GM21447 (cell line): ENCODE results near the gene ATAD1.
"Not testable (repeated sequence)": the region's sequence is repeated elsewhere in the genome, so short reads cannot be mapped to it uniquely, and the experiment has no call there.

Experiments used
- ATAC-seq: cut with Tn5 transposase; IDR thresholded peaks from one replicate; pipeline ENCODE4 v1.9.1; 2021; ENCODE audit not compliant: unreplicated experiment

The ATAD1 gene

DNA sequence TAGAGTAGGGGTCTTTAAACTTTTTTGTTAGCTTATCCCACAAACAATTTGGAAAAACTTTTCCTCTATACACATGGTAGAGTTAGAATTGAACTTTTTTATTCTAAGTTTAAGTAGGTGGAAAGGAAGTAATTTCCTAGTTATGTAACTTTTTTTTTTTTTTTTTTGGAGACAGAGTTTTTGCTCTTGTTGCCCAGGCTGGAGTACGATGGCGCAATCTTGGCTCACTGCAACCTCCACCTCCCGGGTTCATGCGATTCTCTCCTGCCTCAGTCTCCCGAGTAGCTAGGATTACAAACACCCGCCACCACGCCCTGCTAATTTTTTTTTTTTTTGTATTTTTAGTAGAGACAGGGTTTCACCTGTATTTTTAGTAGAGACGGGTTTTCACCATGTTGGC, 28.7 kb upstream of the ATAD1 start:
- not testable (repeated sequence) for ATAC-seq

DNA sequence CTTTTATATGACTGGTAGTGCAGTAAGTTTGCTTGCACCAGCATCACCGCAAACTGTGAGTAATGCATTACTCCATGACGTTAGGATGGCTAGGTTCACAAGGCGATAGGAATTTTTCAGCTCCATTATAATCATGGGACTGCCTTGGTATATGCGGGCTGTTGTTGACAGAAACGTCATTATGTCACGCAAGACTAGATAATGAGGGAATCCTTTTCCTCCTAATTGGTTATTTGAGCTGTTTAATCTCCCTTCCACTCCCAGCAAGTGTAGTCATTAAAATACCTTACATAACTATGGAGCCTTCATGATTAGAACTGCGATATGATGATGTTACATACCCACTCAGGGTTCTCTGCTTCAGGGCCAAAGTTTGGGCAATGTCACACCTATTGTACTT, 28.0 kb upstream of the ATAD1 start:
- ATAC-seq: no peak

DNA sequence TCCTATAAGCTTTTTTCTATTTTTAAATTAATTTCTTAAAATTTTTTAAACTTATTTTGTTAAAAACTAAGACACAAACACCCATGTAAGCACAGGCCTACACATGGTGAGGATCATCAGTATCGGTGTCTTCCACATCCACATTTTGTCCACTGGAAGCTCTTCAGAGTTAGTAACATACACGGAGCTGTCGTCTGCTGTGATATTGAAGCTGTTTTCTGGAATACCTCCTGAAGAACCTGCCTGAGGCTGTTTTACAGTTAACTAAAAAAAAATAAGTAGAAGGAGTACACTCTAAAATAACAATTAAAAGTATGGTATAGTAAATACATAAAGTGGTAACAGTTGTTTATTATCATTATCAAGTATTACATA, 27.6 kb upstream of the ATAD1 start:
- no peak for ATAC-seq

DNA sequence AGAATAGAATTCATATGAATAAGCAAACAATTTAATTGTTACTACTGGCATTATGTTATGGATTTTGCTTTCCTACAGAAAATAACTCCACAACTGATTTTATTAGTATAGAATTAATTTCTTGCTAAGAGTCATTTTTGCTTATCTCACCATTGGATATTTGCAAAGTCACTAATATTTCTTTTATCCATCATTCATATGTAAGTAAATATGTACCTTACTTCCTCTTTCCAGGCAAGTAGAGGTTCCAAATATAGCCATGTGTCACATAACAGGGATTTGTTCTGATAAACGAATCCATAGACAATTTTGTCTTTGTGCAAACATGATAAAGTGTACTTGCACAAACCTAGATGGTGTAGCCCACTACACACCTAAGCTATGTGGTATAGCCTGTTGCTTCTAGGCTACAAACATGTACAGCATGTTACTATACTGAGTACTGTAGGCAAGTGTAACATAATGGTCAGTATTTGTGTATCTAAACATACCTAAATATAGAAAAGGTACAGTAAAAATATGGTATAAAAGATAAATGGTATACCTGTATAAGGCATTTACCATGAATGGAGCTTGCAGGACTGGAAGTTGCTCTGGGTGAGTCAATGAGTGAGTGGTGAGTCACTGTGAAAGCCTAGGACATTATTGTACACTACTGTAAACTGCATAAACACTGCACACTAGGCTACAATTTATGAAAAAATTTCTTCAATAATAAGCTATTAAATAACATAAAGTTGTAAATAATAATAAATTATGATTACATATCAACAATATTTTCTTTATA, 27.0 kb upstream of the ATAD1 start:
- no peak for ATAC-seq

DNA sequence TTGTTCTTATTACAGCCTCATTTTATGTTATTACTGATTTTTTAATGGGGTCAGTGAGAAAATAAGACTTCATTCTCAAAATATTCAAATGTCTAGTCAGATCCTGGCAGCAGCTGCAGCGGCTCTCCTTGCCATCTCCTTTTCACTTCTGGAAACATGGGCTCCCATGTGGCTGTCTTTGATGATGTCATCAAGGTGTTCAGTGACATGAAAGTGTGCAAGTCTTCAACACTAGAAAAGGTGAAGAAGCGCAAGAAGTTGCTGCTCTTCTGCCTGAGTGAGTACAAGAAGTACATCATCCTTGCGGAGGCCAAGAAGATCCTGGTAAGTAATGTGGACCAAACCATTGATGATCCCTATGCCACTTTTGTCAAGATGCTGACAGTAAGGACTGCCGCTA, 25.7 kb upstream of the ATAD1 start:
- no peak for ATAC-seq

DNA sequence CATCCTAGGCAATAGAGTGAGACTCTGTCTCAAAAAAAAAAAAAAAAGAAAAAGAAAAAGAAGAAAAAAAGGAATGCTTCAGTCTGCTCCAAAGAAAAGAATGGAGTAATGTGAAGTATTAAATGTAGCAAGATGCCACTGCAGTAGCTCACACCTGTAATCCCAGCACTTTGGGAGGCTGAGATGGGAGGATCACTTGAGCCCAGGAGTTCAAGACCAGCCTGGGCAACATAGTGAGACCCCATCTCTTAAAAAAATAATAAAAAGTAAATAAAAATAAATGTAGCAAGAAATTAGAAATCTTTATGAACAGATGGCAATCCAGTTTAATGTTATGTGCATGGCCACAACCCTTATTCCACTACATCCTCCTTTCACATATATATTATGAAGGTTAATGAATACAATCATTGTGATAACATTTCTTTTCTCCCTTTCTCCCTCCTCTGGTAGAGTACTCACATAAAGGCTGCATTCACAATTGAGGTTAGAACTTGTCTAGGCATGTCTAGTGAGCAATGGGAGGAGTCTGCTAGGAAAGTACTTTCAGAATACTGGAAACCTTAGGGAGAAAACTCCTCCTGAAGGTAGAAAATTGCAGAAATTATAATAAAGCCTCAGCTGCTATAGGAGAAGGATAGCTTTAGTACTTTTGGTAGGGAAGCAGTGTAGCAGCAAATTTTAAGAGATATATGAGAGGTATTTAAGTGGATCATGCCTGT, 24.9 kb upstream of the ATAD1 start:
- ATAC-seq: no peak

DNA sequence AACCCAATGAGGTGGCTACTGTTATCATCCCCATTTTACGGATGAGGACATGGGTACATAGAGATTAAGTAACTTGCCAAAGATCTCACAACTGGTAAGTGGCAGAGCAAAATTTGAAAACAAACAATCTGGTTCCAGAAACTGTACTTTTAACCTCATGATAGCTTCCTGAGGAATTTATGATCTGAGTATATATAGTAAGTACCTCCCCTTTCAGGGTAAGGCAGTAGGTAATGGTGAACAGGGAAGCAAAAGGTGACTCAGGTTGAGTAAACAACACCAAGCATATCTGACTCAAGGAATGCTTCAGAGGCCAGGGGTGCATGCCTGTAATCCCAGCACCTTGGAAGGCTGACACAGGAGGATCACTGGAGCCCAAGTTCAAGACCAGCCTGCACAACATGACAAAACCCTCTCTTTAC, 24.2 kb upstream of the ATAD1 start:
- ATAC-seq: no peak

DNA sequence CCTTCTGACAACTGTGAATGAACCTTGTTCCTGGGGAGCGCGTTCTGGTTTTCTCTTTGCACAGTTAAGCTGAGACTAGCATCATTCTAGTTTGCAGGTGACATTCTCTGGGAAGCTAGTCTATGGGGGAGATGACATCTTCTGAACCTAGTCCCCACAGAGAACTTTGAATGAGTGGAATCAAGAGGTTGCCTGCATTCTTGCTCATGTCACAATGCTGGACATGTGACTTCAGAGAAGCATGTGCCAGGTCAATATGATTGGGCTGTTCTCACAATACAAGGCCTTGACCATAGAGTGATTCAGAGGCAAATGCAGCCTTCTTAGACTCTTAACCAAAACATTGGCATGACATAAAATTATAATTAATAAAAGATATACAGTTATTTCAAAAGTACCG, 23.2 kb upstream of the ATAD1 start:
- no peak for ATAC-seq

DNA sequence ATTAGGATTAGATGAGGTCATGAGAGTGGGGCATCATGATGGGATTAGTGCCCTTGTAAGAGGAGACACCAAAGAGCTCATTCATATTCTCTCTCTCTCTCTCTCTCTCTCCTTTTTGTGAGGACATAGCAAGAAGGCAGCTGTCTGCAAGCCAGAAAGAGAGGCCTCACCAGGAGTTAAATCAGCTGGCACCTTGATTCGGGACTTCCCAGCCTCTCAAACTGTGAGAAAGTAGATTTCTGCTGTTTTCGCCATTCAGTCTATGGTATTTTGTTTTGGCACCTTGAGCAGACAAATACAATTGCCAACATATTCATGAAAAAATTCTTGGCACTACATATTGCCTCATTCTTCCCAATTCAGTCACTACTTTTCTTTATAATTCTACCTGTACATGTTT, 20.6 kb upstream of the ATAD1 start:
- no peak for ATAC-seq

DNA sequence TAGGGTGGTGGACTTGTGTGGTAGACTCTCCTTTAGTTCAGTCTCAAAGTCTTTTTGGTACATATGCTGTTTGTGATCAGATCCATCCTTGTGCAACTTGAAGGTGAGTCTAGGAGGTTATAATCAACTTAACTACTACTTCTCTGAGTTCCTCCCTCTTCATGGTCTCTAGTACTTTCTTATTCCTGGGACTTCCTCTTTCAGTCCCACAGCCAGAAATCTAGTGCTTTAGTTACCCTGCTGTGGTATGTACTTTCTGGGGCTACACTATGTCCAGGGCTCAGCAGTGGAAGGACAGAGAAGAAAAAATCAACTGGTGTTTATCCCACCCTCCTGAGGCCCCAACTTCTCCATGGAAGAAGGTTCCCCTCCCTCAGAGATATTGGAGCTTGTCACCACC, 19.4 kb upstream of the ATAD1 start:
- ATAC-seq: no peak

DNA sequence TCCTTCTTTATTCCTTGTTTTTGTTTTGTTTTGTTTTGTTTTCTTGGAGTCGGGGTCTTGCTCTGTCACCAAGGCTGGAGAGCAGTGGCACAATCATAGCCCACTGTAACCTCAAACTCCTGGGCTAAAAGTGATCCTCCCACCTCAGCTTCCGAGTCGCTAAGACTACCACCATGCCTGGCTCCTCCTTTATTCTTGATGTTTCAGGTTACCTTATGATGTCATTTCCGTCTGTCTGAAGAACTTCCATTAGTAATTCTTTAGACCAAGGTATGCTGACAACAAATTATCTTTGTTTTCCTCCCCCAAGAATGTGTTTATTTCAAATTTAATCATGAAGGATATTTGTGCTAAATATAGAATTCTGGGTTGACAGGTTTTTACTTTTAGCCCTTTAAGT, 18.1 kb upstream of the ATAD1 start:
- ATAC-seq: no peak

DNA sequence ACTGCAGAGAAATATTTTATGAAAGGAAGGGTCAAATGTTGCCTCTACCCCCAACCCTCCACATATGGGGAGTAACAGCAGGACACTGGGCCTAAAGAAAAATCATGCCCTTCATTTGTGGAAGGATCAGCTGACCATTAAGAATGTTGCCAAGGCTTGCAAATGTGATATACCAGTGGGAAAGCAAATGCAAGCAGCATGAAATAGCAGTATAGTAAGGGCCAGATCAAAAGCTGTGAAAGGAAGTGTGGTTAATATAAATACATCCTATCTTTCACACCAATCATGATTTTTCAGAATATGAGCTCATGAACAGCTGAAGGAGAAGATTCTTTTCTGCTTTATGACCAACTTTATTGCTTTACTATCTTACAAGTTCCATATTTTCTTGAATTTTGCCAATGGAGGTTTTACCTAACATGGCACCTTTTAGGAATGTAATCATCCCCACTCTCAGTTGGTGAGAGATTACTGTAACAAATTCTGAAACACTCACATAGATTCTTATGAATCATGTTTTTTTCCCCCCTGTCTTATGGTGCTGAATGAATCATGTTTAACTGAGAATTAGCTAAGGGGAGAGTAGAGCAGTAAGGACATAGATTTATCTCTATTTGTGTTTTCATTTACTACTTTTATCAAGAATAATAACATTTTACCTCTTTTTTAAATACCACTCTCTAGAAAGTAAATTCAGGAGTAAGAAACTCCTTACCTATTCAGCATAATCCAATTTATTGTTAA, 12.1 kb upstream of the ATAD1 start:
- ATAC-seq: no peak

DNA sequence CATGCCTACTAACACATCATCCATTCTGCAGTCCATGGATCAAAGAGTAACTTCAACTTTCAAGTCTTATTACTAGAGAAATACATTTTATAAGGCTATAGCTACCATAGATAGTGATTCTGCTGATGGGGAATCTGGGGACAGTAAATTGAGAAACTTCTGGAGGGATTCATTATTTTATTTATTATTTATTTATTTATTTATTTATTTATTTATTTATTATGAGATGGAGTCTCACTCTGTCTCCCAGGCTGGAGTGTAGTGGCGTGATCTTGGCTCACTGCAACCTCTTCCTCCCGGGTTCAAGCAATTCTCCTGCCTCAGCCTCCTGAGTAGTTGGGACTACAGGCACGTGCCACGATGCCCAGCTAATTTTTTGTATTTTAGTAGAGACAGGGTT, 11.0 kb upstream of the ATAD1 start:
- not testable (repeated sequence) for ATAC-seq

DNA sequence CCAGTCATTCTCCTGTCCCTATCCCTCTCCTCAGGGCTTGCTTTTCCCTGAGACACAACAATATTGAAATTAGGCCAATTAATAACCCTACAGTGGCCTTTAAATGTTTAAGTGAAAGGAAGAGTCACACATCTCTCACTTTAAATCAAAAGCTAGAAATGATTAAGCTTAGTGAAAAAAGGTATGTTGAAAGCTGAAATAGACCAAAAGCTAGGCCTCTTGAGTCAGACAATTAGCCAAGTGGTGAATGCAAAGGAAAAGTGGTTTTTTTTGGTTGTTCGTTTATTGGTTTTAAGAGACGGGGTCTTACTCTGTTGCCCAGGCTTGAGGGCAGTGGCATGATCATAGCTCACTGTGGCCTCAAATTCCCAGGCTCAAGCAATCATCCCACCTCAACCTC, 9.7 kb upstream of the ATAD1 start:
- no peak for ATAC-seq

DNA sequence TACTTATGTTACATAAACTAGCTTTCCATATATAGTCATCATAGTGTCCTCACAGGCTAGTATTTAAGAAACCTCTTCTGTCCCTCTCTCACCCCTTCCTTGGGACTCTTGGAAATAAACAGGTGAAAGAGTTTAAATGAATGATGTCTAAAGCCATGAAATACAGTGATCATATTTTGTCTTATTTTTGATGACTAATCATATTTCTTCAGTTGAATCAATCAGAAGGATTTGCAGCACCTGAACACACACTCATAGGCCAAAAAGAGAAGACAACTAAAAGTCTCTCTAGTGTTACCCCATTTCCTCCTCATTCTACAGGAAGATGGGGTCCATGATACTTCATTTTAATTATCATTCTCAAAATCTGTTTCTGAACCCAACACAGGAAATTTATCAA, 8.6 kb upstream of the ATAD1 start:
- ATAC-seq: no peak

DNA sequence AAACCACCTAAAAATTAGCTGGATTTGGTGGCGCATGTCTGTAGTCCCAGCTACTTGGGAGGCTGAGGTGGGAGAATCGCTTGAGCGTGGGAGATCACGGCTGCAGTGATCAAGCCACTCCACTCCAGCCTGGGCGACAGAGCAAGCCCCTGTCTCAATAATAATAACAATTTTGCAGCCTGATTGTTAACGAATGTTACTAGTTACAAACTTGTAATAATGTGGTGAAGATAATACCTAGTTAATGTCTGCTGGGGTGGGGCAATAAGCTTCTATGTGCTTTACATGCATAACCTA, 1.2 kb upstream of the ATAD1 start:
- ATAC-seq: no peak

DNA sequence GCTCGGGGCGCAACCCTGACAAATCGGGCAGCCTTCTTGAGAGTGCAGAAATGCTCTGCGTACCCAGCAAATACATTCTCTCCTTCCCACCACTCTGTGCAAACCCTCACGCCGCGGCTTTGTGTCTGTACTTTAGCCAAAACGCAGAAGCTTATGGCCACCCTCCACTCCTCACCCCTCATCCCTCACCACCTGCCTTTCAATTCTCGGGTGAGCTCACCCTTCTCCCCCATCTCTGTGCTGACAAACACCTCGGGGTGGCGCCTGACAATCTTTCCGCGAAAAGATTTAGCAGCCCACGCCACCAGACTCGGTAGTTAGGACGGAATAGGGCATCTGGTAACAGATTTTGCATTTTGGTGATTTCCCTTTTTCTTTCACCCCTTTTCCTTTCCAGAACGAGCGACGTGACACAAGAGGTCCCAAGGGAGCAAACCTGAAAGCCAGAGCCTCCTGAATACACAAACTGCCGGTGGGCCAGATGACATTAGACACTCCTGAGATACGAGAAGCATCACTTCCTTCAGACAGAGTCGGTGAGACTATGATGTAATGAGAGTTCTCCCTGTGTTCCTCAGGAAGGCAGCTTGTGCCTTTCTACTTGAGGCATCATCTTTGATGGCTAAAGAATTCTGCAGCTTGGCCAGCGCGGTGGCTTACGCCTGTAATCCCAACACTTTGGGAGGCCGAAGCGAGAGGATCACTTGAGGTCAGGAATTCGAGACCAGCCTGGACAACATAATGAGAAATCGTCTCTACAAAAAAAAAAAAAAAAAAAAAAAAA, 671 bp upstream of the ATAD1 start:
- ATAC-seq: peak; percentile 59

DNA sequence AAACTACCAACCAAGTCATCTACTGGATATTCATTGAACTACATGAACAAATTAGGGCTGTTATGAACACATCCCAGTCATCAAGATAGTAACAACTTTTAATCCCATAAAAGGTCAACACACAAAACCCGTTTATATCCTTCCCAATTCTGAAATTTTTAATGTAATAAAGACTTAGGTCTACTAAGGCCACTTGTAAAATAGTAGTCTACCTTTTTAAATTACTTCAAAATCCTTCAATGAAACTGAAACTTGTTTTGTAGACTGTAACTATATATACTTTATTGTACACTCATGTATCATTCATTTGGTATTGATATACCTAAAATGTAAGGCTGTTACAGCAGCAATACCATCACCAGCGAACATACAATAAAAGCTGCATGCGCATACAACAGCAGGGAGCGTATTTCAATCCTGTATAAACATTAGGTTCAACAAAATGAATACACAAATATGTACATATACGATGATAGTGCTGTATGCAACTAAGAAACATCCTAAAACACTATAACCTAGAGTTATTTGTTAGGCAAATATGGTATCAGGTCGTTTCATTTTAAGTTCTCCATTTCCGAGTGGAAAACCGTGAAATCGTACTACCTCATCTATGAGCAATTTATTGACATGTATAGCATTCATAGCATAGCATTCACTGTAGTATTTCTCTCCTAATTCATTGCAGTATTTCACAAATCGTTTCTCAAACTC, 973 bp downstream of the ATAD1 start:
- ATAC-seq: peak; percentile 4

DNA sequence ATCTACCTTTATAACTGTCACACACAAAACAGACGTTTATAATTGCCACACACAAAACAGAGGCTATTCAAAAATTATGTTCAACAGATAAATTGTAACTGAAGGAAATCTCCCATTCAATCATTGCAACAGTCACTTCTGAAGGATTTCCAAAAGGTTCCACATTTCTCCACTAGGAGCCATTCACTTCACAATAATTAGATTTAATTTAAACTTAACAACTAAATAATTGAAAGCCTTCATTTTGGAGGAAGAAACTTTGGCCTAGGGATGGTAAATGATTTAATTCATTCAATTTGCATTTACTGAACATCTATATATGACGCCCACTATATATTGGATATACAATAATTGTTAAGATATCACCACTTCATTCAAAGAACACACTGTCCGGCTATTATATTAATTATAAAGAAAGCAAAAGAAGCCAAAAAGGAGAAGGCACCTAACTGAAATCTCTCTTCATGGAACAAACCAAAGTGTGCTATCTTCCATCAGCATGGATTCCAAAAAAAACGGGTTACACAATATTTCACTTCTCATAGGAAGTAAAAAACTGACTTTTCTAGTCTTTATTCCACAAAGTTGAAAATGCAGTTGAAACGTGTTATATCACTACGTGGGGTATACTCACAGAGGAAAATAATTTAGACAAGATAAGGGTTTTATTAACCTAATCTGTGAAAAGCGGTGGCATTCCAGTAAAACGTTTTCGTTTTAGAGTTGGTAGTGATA, 1.7 kb downstream of the ATAD1 start:
- ATAC-seq: no peak

DNA sequence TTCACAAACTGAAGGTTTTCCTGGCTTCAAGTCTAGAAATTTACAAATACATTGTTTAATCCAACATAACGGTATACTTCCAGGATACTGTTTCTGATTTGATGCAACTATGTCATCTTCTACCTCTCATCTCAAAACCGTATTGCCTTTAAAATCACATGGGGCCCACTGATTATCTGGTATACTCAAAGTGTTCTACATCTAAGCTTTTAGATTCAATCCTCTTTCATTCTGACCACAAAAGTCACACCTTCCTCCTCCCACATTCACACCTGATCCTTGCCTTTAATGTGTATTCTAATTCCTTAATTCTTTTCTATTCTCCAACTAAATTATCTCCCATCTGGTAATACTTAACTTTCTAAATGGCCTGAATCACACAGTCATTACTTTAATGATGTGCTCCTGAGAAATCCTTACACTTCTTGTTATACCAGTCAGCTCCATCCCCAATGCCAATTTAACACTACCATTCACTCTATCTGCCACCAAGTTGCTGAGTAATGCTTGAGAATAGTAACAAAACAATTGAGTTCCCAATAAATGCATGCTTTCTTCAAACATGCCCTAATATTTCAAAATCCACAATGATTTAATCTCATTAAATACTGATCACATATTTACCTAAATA, 13.0 kb downstream of the ATAD1 start:
- ATAC-seq: no peak
